PC-9 (cell line): ENCODE data around the gene INCA1. TPM values are rescaled to one million over a fixed set of nuclear protein-coding genes. Genes with fewer than 3 reads are reported as not detected.

ENCODE experiments used
- BruUV-seq: library from RNA; stranded (reverse); fragments of 400-500 nt; replicated peaks from 2 replicates; lab custom pipeline; 2021; lab: Mats Ljungman, UMichigan
- CTCF ChIA-PET: fragments of 300-600 bp; sonication (Branson Sonifier 250); formaldehyde crosslinking; loops from one replicate; lab custom pipeline; 2022; ENCODE audit warnings: antibody characterized with exemption; lab: Charles Lee
- POLR2A ChIA-PET: fragments of 300-600 bp; sonication (Branson Sonifier 250); formaldehyde crosslinking; loops from one replicate; lab custom pipeline; 2022; ENCODE audit warnings: antibody characterized with exemption; ENCODE audit not compliant: unreplicated experiment; lab: Charles Lee
- DNase-seq, 2 experiments: peaks; one replicate each; pipeline versions ENCODE4 v3.0.0 to v3.0.0-alpha.2; 2015 to 2022; ENCODE audit warnings: mixed read lengths in 1 of 2
- H2AFZ ChIP-seq: fragments of 200-600 bp; sonication (generic); 2 replicates; pipeline ENCODE4 v1.8.1; 2017; ENCODE audit warnings: antibody characterized with exemption
- H3F3A ChIP-seq: fragments of 200-600 bp; sonication (generic); 2 replicates; pipeline ENCODE4 v1.8.1; 2017; ENCODE audit warnings: antibody characterized with exemption, mild to moderate bottlenecking, low read depth; ENCODE audit not compliant: insufficient read depth
- H3K27ac ChIP-seq: fragments of 200-600 bp; sonication (generic); 2 replicates; pipeline ENCODE4 v1.6.1; 2016; ENCODE audit warnings: mixed run types
- H3K27me3 ChIP-seq: fragments of 200-600 bp; sonication (generic); 2 replicates; pipeline ENCODE4 v1.6.1; 2016; ENCODE audit warnings: low read depth, mixed run types; ENCODE audit not compliant: insufficient read depth
- H3K36me3 ChIP-seq: fragments of 200-600 bp; sonication (generic); 2 replicates; pipeline ENCODE4 v1.6.1; 2016; ENCODE audit warnings: low read depth, mixed run types
- H3K4me1 ChIP-seq: fragments of 200-600 bp; sonication (generic); replicated peaks from 2 replicates; pipeline ENCODE4 v1.6.1; 2016; ENCODE audit warnings: mixed run types; ENCODE audit not compliant: insufficient read depth
- H3K4me2 ChIP-seq: fragments of 200-600 bp; sonication (generic); 2 replicates; pipeline ENCODE4 v1.6.1; 2017; ENCODE audit warnings: mixed run types
- H3K4me3 ChIP-seq: fragments of 200-600 bp; sonication (generic); 2 replicates; pipeline ENCODE4 v1.6.1; 2016; ENCODE audit warnings: mixed run types
- H3K79me2 ChIP-seq: fragments of 200-600 bp; sonication (generic); 2 replicates; pipeline ENCODE4 v1.6.1; 2017; ENCODE audit warnings: low read depth, mixed run types
- H3K9me2 ChIP-seq: fragments of 200-600 bp; sonication (generic); 2 replicates; pipeline ENCODE4 v1.8.1; 2017; ENCODE audit warnings: mild to moderate bottlenecking; ENCODE audit not compliant: insufficient read depth
- H3K9me3 ChIP-seq: fragments of 200-600 bp; sonication (generic); 2 replicates; pipeline ENCODE4 v1.8.1; 2016; ENCODE audit warnings: low read depth; ENCODE audit not compliant: insufficient read depth
- H4K20me1 ChIP-seq: fragments of 200-600 bp; sonication (generic); 2 replicates; pipeline ENCODE4 v1.8.1; 2017; ENCODE audit not compliant: insufficient read depth
- EZH2 ChIP-seq: fragments of 200-600 bp; sonication (generic); IDR thresholded peaks from 2 replicates; pipeline ENCODE4 v1.8.0; 2017; ENCODE audit warnings: antibody characterized with exemption, low read depth
- intact Hi-C: fragments of 100-400 bp; cut with micrococcal nuclease; formaldehyde crosslinking; loops from one replicate; pipeline ENCODE4 v1.10.0; 2022; ENCODE audit not compliant: unreplicated experiment
- total RNA-seq: library from RNA; stranded (reverse); gene quantifications from 2 replicates; pipeline ENCODE4 v1.2.3, GENCODE V29; 2021
- TF ChIP-seq, protein P1 (sequence below): fragments of 200-600 bp; sonication (generic); conservative IDR thresholded peaks from 2 replicates; pipeline ENCODE4 v1.6.1; 2017; ENCODE audit warnings: mixed run types, antibody characterized with exemption, mild to moderate bottlenecking, moderate library complexity

INCA1 gene
- total RNA-seq, 1 experiment from 2014 or later, result 2.9 TPM

DNA sequence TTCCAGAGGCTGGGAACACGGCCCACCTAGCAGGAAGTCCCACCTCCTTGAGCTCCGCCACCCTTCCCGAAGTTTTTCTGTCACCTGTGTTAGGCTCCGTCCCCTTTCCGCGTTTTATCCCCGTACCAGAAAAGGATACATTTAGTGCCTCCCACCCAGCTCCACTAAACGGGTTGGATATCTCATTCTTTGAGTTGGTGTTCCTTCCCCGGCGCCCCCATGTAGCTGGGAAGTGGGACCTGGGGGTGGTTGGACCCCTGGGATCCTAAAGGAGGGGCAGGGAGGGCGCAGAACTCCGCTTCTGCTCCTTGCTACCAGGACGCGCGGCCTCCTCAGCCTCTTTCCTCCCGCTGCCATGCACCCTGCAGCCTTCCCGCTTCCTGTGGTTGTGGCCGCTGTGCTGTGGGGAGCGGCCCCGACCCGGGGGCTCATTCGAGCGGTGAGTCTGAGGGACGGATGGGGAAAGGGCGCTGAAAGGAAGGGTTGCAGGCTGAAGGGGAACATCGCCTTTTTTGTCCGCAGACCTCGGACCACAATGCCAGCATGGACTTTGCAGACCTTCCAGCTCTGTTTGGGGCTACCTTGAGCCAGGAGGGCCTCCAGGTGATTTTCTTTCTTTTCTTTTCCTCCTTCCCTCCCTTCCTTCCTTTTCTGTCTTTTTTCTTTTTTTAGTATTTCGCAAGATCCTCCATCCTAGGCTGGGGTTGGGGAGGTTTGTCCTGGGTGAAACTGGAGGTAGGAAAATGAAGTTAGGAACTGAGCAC is 56.6 kb downstream of the INCA1 start:
- Histone ChIP-seq H3K36me3 (peaks cover 26% of the 10 kb centered on the region), H3K4me2 (peak overlapping the region; percentile 100), H3K4me3 (peak overlapping the region; percentile 93), H2AFZ (peak overlapping the region; percentile 79), H3K27me3 (no peaks in the 10 kb centered on the region), H3K79me2 (peaks cover 69% of the 10 kb centered on the region), H3F3A (peaks cover 67% of the 10 kb centered on the region), H3K27ac (peak overlapping the region; percentile 87), H3K4me1 (peaks cover 32% of the 10 kb centered on the region), H3K9me2 (no peaks in the 10 kb centered on the region), H4K20me1 (peaks cover 20% of the 10 kb centered on the region), H3K9me3 (no peaks in the 10 kb centered on the region)
- TF ChIP-seq, protein P1, sequence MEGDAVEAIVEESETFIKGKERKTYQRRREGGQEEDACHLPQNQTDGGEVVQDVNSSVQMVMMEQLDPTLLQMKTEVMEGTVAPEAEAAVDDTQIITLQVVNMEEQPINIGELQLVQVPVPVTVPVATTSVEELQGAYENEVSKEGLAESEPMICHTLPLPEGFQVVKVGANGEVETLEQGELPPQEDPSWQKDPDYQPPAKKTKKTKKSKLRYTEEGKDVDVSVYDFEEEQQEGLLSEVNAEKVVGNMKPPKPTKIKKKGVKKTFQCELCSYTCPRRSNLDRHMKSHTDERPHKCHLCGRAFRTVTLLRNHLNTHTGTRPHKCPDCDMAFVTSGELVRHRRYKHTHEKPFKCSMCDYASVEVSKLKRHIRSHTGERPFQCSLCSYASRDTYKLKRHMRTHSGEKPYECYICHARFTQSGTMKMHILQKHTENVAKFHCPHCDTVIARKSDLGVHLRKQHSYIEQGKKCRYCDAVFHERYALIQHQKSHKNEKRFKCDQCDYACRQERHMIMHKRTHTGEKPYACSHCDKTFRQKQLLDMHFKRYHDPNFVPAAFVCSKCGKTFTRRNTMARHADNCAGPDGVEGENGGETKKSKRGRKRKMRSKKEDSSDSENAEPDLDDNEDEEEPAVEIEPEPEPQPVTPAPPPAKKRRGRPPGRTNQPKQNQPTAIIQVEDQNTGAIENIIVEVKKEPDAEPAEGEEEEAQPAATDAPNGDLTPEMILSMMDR, result no peak
- no peak for TF ChIP-seq EZH2
- no peak for DNase-seq
- CTCF ChIA-PET, result interaction anchor here (0.8 to 1.4 kb wide), 3 partner anchors 26 to 150 kb away, joined by 3 to 16 read pairs (median 4); no protein-coding TSS in a partner anchor
- POLR2A ChIA-PET, result interaction anchor here (0.5 to 2.3 kb wide), 7 partner anchors 8 to 419 kb away, joined by 3 to 20 read pairs (median 13); partner anchors contain the start of genes PFN1 and SPAG7
- TSS peak; percentile 82 for BruUV-seq
- intact Hi-C loops, result loop anchor here (1.0 to 10.0 kb wide), 3 partner anchors 9 to 106 kb away; partner anchors contain the start of genes MINK1 and SPAG7

DNA sequence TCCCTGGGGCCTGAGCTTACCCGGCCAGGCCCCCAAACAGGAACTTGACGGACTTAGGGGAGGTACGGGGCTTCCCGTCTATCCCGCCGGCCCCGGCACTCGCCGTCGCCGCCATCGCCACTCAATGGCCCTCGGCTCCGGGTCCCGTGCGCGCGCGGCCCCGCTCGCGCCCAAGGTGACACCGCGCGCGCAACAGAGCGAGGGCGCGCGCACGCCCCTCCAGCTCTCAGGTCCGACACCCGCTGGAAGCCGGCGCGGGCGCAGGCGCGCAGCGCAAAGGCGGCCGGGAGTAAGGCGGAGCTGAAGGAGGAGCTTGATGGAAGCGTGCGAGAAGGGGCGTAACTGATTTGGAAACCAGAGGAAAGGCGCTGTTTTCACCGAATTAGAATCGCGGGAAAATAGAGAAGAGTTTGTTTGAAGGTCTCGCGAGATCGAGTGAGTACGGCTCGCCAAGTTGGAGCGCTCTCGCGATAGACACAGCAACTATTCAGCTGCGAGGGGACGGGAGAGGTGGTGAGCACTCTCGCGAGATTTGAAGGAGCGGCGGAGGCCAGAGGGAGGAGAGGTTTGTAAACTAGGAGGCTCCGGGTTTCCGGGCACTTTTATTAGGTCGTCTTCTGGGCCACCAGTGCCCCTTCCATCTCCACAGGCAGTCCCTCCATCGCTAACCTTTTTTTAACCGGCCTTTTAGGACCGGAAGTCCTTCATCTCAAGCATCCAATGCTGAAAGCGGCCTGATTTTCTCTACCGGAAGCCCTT is 57.3 kb downstream of the INCA1 start, which contains the start of the genes RNF167 and SLC25A11:
RNF167 (plus strand) TSS at position 473 of the 759 bp plus-strand sequence. CDS start 642 bp downstream, outside the sequence.
SLC25A11 (minus strand) TSS at position 251 of the 759 bp plus-strand sequence; CDS start at position 115, 136 bp downstream.
- peaks cover 63% of the 10 kb centered on the region for H3K79me2 ChIP-seq
- peak within 1 kb of the TSS; percentile 92 for H2AFZ ChIP-seq

More for the DNA sequence above, 57.3 kb downstream of the INCA1 start, which contains the start of the genes RNF167 and SLC25A11:
- no peak for TF ChIP-seq EZH2
- TF ChIP-seq, protein P1, result no peak
- ChIA-PET CTCF (interaction anchor here (0.7 to 1.4 kb wide), 4 partner anchors 17 to 150 kb away, joined by 3 to 16 read pairs (median 5); no protein-coding TSS in a partner anchor), POLR2A (interaction anchor here (0.5 to 2.3 kb wide), 8 partner anchors 8 to 418 kb away, joined by 3 to 20 read pairs (median 10); partner anchors contain the start of genes PFN1 and SPAG7)
- peaks cover 13% of the 10 kb centered on the region for H4K20me1 ChIP-seq
- peaks cover 24% of the 10 kb centered on the region for H3K4me1 ChIP-seq
- H3K9me2 ChIP-seq, result no peaks in the 10 kb centered on the region
- peaks cover 61% of the 10 kb centered on the region for H3F3A ChIP-seq
- H3K36me3 ChIP-seq, result peaks cover 21% of the 10 kb centered on the region
- peak within 1 kb of the TSS; percentile 87 for H3K27ac ChIP-seq
- peak within 1 kb of the TSS; percentile 100 for H3K4me2 ChIP-seq
- DNase-seq, result peak; percentile 98
- H3K27me3 ChIP-seq, result no peaks in the 10 kb centered on the region
- intact Hi-C loops, result loop anchor here (1.0 to 10.0 kb wide), 4 partner anchors 9 to 105 kb away; partner anchors contain the start of genes MINK1 and SPAG7
- no peaks in the 10 kb centered on the region for H3K9me3 ChIP-seq
- H3K4me3 ChIP-seq, result peak within 1 kb of the TSS; percentile 93
- no TSS peak for BruUV-seq
